SW480 (cell line): ENCODE data around the gene HHIPL1.
"Not testable (repeated sequence)": the region's sequence is repeated elsewhere in the genome, so short reads cannot be mapped to it uniquely, and the experiment has no call there.

ENCODE experiments used
- DNase-seq: peaks from one replicate; pipeline ENCODE4 v3.0.0-alpha.2; 2016; ENCODE audit warnings: low spot score

Gene HHIPL1

DNA sequence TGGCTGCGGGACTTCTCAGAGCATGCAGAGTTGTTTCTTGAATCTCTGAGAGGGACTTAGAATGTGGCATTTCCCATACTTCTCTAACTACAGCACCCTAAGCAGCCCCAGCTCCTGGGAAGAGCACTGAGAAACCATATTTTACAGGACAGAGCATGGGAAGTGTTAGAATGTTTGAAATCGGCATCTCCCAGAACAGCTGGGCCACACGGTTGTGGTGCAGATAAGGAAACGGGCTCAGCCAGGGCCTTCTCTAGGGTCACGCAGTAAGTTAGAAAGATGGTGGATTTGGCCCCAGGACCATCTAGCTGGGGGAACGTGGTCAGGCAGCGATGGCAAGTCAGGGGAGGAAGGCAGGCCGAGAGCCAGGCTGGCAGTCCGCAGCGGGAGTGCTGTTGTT, 10.5 kb upstream of the HHIPL1 start:
- DNase-seq: no peak

DNA sequence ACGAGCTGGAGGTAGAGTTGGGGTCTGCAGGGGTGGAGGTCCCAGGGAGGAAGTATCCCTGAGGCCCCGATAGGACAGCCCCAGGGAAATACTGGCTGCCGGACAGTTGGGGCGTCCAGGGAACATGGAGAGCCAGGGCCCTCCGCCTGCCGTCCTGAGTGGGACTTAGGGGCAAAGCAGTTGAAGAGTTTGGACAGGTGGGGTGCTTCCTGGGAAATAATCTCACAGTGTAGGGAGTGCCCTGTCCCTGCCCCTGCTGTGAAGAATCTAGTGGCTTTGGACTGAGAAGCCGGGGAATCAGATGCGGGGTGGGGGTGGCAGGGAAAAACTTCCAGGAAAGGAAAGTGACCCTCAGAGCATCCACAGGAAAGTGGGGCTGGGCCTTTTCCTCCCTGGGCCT, 9.8 kb upstream of the HHIPL1 start:
- no peak for DNase-seq

DNA sequence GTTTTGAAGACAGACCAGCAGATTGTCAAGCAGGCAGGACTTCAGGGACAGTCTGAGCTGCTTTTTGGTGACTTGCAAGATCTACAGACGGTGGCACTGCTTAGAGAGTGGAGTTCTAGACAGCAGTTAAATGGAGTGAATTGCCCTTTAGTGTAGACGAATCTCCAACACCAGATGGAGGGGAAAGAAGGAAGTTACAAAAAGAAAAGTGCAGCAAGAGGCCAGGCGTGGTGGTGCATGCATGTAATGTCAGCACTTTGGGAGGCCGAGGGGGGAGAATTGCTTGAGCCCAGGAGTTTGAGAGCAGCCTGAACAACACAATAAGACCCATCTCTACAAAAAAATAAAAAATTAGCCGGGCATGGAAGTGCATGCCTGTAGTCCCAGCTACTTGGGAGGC, 8.4 kb upstream of the HHIPL1 start:
- no peak for DNase-seq

DNA sequence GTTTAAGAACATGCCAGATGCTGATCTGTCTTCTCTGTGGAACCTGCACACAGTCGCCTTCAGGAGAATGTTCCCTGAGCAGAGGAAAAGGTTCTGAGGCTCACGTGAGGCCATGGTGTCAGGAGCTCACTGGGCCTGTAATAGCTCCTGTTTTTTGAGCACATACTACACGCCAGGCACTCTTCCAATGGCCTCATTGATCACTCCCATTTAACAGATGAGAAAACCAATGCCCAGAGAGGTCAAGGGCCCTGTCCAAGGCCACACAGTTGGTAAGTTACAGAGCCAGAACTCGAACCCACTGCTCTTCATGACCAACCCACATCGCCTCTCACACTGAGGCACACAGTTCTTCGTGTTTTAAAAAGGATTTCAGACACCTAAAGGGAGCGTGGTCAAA, 7.3 kb upstream of the HHIPL1 start:
- DNase-seq: no peak

DNA sequence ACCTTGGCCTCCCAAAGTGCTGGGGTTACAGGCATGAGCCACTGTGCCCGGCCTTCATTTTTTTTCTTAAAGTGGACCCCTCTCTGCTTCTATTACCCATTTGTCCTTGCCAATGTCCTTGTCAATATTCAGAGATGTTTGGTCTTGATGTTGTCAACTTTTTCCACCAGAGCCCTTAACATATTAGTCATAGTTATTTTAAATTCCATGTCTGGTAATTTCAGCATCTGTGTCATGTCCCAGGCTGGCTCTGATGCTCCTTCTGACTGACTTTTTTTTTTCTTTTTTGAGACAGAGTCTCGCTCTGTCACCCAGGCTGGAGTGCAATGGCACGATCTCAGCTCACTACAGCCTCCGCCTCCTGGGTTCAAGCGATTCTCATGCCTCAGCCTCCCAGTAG, 2.2 kb upstream of the HHIPL1 start:
- not testable (repeated sequence) for DNase-seq

DNA sequence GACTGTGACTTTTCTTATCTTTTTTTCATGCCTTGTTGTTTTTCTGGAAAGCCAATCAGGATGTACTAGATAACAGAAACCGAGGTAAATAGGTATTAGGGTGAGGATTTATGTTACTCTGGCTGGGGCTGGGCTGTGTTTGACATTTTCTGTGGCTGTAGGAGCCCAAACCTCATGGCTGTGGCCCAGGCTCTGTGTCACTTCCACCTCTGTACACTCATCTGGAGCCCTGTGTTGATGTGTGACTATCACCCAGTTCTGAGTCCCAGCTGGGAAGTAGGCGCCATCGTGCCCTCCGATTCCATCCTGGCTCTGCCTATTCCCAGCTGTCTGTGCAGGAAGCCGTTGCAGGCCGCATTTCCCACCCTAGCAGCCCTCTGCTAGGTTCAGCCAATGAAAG, 1.6 kb upstream of the HHIPL1 start:
- DNase-seq: no peak

DNA sequence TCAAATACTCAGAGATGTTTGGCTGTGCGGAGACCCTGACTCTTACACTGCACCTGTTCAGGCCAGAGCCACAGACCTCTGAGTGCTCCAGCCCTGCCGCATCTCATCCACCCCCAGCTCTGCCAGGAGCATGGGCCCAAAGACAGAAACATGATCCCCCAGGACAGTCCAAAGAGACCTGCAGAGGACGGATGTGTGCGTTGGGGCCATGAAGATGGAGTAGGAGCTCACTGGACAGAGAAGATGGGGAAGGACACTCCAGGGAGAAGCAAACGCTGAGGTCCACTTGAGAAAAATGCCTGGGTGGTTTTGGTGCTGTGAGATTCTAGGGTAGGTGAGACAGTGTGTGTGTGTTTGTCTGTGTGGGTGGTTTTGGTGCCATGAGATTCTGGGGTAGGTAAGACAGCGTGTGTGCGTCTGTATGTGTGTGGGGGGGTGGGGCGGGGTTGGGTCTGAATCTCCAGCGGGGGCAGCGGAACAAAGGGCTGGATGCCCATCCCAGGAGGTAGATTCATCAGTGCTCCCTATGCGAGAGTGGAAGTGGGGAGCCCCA, 818 bp upstream of the HHIPL1 start:
- no peak for DNase-seq

DNA sequence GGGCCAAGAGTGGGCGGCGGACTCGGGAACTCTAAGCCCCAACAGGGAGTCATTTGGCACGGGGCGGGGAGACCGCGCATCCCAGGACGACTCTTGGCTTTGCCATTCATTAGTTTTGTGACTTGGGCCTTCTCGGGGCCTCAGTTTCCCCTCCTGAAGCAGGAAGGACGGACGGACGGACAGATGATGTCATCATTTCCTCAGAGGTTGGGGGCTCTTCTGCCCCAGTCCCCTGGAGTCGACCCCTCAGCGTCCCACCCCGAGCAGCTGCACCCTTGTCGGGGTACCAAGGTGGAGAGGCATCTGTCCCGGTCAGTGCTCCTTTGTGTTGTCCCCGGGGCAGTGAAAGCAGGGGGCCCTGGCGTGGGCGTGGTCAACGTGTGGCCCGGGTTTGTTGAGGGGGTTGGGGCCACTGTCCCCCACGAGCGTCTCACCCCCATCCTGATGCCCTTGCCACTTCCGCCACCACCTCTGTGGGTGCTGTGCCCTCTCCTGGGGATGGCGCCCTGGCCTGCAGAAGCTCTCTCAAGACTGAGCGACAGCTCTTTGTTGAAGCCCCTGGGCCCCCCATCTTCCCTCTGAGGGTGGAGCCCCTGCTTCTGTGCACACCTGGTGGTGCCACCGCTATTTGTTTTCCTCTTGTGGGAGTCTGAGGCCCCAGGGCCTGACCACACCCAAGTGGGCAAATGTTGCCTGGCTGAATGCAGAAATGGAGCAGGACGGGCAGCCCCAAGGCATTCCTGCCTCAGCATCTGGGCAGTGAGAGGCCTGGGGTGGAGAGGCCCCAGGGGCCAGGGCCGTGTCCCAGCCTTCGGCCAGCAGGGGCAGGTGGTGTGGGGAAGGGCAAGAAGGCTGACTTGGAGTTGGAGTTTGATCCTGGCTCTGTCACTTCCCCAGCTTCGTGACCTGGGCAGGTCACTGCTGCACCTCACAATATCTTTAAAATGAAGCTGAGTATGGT, 896 bp downstream of the HHIPL1 start:
- no peak for DNase-seq

DNA sequence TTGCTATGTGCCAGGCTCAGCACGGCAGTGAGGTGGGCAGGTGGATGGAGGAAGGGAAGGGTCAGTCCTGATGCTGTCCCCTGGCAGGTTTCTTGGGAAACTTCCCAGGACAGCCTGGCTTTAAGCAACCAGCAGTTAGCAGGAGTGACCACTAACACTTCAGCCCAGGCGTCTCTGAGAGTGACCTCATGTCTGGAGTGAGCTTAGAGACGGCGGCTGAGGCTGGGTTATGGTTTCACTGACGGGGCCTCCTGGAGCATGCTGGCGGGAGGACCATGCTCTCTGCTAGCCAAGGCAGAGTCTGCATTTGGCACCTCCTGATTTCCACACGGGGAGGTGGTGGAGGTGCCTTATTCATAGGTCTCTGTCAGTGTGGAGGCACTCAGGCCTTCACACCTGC, 2.5 kb downstream of the HHIPL1 start:
- DNase-seq: no peak

DNA sequence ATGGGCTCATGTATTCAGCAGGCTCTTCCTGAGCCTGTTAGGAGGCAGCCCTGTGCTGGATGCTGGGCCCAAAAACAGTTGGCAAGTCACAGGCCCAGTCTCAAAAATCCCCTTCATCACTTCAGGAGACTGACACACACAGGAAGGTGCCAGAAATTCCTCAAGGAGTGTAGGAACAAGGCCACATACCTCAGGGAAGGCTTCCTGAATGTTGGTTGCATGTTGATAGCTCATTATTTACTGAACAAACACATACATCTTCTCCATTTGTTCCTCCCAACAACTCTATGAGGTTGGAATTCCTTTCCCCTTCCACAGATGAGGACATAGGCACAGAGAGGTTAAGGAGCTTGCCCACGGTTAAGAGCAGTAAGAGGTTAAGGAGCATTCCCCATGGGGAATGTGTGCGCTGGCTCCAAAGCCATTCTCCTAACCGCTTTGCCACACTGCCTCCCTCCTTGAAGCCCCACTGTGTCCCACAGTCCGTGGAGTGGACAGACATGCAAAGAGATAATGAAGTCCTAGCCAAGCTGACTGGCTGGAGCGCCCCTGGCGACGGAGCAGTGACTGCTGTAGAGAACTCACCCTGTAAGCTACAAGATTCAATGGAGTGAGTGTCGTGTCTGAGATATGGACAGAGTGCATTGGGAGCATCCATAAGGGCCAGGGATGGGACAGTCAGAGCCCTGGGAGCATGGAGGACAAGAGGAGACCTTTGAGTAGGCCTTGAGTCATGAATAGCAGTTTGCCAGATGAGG, 3.3 kb downstream of the HHIPL1 start:
- DNase-seq: no peak

DNA sequence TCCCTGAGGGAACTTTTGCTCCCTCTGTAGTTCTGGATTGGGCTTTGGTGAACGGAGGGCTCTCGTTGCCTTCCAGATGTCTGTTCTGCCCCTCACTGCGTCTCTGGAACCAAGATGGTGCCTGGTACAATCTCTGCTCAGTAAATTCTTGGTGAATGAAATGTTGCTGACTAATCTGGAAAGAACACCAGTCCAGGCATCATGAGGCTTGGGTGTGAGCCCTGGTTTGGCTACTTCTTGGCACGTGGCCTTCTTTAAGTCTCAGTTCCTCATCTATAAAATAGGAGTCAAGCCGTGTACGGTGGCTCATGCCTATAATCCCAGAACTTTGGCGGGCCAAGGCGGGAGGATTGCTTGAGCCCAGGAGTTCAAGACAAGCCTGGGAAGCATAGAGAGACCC, 4.3 kb downstream of the HHIPL1 start:
- DNase-seq: no peak

DNA sequence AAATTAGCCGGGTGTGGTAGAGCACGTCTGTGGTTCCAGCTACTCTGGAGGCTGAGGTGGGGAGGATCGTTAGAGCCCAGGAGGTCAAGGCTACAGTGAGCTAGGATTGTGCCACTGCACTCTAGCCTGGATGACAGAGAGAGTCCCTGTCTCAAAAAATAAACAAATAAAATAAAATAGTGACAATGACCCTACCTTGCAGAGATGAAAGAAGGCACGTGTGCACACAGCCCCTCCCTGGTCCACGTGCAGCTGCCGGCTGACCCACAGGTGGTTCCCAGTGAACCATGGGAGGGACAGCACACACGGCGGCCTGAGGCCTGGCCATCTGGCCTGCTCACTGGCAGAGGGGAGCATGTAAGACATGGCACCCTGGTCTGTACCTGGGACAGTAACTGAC, 4.7 kb downstream of the HHIPL1 start:
- no peak for DNase-seq

DNA sequence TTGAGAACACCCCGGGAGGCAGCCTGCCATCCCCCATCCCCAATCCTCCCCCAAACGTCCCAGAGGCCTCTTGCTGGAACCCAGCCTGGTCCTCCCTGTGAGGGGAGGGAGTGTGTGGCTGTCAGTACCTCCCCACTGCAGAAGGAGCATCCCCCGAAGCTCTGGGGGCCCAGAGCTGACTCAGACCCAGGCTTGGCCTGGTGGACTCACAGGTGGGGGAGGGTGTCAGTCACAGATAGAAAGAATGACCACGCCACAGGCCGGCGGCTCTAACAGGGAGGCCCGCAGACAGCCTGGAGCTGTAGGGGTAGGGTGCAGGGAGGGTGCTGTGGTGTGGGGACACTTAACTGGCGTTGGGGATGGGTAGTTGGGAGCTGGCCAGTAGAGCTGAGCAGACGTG, 5.3 kb downstream of the HHIPL1 start:
- no peak for DNase-seq

DNA sequence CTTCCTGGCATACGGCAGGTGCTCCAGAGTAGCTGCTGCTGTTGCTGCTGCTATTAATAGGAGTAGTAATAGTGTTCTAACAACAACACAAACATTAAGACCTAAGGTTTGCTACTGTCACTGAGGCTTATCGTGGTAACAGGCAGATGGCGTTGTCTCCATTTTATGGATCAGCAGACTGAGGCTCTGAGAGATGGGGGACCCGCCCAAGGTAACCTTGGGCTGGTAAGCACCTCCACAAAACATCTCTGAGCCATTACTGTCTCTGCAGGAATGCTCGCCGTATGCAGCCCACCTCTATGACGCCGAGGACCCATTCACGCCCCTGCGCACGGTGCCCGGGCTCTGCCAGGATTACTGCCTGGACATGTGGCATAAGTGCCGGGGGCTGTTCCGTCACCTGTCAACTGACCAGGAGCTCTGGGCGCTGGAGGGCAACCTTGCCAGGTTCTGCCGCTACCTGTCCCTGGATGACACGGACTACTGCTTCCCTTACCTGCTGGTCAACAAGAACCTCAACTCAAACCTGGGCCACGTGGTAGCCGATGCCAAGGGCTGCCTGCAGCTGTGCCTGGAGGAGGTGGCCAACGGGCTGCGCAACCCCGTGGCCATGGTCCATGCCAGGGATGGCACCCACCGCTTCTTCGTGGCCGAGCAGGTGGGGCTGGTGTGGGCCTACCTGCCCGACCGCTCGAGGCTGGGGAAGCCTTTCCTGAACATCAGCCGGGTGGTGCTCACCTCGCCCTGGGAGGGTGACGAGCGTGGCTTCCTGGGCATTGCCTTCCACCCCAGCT, 7.2 kb downstream of the HHIPL1 start:
- no peak for DNase-seq

DNA sequence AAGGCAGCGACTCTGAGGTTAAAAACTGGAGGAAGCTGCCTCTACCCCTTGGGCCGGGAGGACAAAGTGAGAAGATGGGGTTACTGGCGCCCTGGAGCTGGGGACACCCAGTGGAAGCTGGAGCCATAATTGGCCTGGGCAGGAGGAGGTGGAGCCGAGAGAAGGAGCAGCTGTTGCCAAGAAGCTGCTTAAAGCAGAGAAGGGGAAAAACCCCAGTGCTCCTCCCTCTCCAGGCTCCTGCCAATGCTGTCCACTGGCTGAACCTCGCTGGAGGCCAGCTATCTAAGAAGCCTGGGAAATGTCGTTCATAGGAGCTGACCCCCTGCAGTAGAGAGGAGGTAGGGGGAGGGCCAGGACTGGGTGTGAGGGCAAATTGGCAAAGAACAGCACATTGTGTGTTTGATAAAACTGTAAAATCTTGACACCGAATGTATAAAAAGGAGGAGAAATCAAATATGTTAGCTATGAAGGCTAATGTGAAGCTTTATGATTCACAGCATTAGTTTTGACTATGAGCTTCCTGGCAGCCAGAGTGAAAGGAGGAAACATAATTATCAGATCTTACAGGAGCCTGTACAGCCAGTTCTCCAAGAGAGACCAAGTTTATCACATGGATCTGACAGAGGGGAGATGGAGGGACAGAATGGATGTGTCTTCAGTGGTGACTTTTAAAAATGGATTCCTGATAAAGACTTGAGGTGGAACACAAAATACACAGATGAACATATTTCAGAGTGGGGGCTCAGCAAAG, 9.5 kb downstream of the HHIPL1 start:
- DNase-seq: no peak

DNA sequence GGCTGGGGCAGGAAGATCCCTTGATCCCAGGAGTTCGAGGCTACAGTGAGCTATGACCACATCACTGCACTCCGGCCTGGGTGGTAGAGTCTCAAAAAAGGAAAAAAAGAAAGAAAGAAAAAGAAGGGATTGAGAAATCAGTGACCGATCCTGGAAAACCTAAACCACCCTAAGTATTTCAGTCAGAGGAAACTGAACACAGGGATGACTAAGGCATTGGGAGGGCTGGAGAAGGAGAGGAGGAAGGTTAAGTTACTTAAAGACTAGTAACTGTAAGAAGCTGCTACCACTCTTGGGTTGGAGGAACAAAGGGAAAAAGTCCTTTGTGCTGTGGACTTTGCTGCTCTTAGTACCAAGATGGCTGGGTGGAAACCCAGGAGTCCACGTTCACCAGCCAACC, 10.6 kb downstream of the HHIPL1 start:
- DNase-seq: no peak

DNA sequence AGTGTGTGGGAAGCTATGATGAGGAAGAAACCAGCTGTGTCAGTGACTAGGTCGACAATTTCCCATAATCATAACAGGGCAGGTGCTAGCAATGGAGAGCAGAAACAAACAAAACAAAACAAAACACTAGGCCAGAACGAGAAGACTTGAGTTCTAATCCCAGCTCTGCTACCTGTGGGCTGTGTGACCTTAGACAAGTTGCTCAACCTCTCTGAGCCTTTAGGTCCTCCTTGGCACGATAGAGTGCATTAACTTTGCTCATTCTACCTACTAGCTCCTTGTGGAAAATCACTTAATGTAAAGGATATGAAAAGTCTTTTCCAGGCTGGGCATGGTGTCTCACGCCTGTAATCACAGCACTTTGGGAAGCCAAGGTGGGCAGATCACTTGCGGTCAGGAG, 11.2 kb downstream of the HHIPL1 start:
- no peak for DNase-seq

DNA sequence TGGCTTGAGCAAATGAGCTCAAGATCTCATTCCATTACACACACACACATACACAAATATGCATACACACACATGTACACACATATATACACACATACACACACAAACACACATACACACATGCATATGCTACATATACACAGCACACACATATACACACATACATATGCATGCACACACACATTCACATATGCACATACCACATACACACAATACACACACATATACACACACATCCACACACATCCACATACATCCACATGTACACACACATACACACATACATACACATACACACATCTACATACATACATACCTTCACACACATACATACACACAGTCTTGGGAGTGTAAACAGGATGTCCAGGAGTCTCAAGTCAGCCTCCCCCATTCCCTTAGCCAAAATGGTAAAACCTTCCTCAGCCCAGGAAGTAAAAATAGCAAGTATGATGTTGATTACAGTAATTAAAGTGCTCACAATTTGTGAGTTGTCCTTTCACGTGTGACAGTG, 12.8 kb downstream of the HHIPL1 start:
- no peak for DNase-seq

DNA sequence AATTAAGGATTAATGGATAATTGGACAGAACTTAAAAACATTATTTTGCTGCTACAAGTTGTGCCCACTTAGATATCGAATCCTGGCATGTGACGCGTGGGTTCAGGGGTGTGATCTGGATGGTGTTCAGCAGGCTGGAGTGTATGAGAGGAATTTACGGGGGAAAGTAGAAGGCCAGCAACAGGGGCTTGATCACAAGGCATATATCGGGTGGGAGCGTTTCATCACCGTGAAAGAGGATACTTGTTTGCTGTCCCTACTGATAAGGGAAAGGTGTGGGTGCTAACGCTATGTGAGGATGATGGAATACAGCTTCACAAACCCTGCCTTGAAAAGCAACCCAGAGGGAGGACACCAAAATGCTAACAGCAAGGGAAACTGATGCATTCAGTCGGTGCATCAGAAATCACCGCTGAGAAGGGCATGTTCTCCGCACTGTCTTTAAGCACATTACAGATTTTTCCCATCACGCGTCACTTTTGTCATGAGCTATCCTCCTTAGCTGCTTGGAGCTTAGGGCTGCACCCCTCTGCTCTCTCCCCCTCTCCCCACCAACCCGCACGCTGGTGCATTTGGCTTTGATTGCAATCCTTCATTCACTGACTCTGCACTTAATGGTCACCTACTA, 13.4 kb downstream of the HHIPL1 start:
- DNase-seq: no peak

DNA sequence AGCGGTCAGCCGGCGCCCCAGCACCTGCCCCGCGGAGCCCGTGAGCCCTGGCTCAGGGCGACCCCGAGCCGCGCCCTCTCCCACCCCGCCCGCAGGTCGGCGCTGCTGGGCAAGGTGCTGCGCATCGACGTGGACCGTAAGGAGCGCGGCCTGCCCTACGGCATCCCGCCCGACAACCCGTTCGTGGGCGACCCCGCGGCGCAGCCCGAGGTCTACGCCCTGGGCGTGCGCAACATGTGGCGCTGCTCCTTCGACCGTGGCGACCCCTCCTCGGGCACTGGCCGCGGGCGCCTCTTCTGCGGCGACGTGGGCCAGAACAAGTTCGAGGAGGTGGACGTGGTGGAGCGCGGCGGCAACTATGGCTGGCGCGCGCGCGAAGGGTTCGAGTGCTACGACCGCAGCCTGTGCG, 14.4 kb downstream of the HHIPL1 start:
- DNase-seq: no peak
